ENCODE data around the gene PDE9A.

DNA sequence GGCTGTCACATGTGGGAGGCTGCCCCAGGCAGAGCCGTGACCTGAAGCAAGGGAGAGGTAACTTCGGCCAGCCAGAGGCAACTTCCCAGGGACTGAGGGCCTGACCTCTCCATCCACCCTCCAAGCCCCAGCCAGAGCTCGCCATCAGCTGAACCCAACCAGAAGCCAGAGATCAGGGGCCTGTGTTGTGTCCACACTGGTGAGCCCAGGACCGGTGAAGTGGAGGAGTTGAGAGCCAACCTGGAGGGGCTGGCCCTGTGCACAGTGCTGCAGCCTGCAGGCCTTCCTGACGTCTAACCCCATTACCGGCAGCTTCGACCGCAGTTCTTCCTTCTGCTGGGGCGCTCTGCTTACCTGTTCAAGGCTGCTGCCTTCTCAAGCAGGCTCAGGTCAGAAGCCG, 19.6 kb upstream of the PDE9A start:
- TF ChIP-seq CTCF (IDR thresholded peaks at IDR 0.05) (no peak), POLR2A (IDR thresholded peaks at IDR 0.05) (no peak)
